Measurements from ENCODE around the gene SQOR.
A peak's percentile ranks its signal among the peaks of the same experiment; 100 is the strongest.

Gene SQOR

DNA sequence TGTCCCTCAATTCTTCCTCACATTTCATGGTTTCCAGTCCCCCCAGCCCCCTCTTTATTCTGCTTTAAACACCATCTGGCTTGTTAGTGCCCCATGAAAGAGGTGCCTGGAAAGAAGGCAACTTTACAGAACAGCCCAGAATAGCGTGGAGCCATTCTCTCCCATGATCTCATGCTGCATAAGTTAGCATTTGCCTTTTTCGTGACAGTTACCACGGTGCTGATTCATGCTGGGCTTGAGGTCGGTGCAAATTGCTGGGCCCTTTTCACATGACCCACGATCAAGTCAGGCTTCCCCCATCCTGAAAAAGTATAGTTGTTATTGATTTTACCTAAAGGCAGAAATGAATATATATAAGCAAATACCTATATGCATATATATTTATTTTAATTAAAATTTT, 29.6 kb downstream of the SQOR start:
- no peak for DNase-seq

DNA sequence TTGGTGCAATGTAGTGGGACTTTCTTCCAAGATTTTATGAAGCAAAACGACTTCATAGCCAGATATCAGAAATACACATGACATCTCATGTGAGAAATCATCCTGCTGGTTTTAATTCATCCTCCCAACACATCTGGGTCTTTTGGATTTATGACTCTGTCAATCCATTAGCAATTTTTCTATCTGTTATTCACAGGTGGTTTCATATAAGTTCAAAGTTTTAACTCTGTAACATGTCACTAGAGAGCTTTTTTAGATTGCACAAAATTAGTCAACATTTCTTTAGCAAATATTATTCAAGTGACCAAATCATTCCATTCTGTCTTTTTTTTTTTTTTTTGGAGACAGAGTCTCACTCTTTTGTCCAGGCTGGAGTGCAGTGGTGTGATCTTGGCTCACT, 30.4 kb downstream of the SQOR start:
- no peak for DNase-seq

DNA sequence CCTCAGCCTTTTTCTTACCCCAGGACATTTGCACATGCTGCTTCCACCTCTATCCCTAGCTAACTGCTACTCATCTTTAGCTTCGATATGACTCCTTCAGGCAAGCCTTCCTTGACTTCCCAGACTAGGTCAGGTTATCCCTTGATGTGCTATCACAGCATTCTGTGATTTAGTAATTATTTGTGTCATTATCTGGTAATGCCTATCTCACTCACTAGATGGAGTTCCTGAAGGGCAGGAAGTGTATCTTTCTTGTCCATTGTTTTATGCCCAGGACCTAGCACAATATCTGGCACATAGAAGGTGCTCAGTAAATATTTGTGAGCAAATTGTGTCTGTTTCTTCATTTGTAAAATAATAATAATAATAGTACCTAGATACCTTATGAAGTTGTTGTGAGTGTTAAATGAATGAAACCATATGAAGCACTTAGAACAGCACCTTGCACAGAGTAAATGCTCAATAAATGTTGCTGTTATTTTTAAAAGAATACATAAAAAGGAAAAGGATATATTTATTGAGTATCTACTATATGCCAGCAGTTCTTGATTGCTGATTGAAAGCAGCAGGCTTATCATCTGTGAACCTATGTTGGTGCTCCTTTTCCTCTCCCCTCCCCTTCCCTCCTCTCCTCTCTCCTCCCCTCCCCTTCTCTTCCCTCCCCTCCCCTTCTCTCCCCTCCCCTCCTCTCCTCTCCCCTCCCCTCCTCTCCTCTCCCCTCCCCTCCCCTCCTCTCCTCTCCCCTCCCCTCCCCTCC, 31.5 kb downstream of the SQOR start:
- DNase-seq, result no peak

DNA sequence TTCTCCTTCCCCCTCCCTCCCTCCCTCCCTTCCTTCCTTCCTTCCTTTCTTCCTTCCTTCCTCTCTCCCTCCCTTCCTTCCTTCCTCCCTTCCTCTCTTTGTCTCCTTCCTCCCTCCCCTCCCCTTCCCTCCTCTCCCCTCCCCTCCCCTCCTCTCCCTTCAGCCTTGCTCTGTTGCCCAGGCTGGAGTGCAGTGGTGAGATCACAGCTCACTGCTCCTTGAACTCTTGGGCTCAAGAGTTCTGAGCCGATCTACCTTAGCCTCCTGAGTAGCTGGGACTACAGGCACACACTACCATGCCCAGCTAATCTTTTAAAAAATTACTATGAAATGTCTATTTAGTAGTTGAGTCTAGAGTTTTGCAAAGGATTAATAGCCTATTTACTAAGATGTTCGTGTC, 32.2 kb downstream of the SQOR start:
- DNase-seq, result no peak

DNA sequence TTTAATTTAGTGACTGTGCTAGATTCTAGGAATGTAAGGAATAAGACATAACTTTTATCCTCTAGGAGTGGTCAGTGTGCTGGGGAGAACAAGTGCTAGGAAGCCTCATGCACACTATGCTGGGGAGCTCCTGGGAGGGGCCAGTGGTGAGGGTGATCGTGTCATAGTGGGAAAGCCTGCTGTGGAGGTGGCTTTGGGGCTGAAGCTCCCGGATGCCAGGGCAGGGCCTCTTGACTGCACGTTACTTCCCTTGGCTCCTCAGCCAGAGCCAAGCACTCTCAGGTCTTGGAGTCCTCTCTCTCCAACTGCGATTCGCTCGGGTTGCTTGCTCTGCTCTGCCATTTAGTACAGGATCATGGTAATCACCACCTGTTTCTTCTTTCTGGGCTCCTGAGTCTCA, 33.6 kb downstream of the SQOR start:
- DNase-seq, result no peak

DNA sequence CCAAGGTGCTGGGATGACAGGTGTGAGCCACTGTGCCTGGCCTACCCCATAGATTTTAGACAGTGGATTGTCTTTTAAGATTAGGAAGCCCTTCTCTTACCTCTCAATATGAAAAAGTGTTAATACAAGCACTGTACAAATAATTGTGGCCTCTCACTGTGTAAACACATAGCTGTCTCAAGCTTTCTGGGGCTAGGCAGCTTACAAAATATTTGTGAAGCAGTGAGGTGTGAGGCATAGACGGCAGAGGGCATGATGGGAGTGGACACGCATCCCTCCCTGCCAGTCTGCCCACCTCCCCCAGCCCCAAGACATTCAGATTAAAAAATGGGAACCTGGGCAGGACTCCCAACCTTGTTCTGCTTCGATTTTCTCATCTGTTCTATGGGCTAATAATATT, 34.6 kb downstream of the SQOR start:
- no peak for DNase-seq

DNA sequence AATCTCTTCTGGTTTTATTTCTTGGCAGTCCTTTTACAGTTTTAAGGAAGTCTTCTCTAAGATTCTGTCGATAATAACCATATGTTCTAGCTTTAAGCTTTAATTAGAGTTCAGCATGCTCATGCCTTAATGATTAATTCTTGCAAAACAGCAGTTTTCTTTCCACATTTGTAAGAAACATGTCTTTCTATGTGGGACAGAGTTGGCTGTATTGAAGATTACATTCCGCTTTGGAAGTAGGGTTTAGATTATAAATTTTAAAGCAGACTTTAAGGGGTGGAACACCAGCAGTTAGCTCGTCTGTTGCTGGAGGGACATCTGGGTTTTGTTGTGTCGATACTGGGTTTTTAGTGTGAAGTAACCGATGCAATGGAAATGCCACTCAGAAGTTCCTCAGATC, 35.3 kb downstream of the SQOR start:
- DNase-seq, result no peak

DNA sequence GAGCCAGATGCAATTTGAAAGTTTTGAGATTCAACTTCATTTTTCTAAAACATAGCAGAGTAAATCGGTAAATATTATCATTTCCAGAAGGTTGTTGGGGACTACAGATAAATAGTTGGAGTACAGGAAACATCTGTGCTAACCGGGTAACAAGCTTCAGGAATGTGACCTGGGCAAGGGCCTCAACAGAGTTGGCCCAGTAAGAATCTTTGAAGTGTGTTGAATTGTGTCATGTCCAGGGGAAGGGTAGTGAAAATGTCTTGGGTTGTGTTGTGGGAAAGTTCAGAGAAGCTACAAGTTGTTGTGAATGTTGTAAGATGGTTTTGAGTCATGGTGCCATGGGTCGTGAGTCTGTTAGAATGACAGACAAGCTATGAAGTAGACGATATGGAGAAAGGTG, 35.7 kb downstream of the SQOR start:
- no peak for DNase-seq

DNA sequence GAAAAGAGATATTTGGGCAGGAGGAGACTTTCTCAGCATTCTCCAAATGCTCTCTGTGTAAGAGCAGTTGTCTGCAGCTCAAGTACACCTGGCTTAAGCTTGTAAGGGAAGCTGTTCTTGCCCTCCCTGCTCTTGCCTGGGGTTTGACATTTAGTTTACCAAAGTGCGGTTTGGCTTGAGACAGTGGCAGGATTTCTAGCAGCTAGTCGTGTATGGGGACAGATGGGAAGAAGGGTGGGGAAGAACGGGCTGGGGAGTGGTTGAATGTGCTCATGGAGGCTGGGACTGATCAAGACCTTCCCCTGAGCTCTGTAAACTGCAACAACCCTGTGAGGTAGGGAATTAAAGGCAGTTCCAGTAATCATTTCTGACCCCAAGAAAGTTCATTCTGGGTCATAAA, 39.8 kb downstream of the SQOR start:
- DNase-seq, result no peak

DNA sequence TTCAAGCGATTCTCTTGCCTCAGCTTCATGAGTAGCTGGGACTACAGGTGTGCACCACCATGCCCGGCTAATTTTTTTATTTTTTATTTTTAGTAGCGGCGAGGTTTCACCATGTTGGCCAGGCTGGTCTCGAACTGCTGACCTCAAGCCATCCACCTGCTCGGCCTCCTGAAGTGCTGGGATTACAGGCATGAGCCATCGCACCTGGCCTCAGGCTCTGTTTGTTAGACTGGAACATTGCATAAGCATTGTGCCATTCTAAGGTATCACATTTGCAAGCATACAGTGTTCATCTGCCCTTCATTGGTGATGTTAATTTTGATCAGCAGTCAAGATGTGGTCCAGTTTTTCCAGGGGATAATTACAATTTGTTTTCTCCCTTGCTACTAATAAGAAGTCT, 43.0 kb downstream of the SQOR start:
- DNase-seq, result no peak

DNA sequence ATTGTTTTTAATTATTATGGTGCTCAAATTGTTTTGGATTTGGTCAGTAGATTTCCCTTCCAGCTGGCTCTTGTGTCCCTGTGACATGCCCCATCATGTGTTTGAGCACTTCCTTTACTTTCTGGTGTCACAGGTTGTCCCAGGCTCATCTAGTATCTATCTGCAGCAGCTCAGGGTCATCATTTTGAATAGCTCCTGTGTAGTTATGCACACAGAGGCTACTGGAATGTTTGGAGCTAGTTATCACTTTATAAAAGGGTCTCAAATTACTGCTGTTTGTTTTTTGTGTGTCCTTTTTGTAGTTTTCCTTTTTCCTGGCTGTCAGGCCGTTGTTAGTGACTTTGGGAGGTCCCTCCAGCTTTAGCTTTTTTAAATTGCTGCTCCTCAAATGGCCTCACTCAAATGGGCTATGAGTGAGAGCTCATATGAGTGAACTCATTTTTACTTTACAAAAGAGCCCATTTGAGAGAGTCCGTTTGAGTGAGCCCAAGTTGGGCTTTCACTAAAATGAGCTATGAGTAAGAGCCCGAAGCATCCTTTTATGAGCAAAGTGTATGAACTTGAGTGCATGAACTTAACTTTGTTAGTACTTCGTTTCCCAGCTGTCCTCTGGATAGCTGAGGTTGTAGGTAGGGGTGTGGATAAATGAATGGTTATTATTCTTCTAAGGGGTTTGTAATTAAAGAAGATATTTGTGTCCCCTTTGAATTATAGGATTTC, 43.8 kb downstream of the SQOR start:
- no peak for DNase-seq

DNA sequence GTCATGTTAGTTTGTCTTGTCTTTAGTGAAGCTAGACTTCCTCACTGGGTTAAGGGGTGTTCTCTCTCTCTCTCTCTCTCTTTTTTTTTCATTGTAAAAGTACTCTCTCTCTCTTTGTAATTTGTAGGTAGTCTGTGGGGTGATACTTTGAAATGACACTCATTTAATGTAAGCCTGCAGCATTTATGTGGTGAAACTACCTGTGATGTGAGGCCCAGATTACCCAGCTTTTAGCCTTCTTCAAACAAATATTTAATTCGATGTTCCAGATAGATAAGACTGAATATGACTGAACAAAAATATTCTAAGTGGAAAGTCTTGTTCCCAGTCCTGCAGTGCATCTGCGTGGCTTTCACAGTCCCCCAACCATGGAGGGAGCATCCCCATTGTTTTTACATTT, 49.7 kb downstream of the SQOR start:
- DNase-seq, result no peak

DNA sequence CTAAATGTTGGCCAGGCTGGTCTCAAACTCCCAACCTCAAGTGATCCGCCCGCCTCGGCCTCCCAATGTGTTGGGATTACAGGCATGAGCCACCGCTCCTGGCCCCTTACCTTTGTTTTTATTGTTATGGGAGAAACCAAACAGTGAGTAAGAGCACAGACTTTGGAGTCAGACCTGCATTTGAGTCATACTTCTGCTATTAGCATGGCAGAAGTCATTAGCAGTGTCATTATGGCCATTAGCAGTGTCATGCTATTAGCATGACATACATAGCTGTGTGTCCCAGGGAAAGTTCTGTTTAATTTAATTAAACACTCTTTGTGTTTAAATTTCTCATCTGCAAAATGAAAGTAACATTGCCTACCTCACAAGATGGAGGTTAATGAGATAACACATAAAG, 54.8 kb downstream of the SQOR start:
- no peak for DNase-seq

DNA sequence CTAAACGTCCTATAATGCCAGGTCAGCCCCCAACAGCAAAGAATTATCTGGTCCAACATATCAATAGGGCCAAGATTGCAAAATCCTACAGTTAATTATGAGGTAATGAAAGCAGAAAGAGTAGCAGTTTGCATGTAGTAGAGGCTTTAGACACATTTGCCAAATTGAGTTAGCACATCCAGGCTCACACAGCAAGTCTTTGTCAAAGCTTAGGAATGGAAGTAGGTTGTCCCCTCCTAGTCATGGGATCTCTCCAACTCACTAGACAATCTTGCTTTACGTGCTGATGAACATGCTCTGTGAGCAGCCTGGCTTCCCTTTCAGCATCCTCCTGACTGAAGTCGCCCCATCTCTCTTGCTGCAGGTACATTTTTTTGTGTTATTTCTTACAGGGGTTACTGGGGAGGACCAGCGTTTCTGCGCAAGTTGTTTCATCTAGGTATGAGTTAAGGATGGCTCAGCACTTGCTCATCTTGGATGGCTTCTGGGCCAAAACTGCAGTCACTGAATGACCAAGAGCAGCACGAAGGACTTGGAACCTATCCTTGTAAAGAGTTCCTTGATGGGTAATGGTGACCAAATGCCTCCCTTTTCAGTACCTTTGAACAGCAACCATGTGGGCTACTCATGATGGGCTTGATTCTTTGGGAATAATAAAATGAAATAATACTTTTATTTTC, 55.9 kb downstream of the SQOR start:
- DNase-seq, result no peak

DNA sequence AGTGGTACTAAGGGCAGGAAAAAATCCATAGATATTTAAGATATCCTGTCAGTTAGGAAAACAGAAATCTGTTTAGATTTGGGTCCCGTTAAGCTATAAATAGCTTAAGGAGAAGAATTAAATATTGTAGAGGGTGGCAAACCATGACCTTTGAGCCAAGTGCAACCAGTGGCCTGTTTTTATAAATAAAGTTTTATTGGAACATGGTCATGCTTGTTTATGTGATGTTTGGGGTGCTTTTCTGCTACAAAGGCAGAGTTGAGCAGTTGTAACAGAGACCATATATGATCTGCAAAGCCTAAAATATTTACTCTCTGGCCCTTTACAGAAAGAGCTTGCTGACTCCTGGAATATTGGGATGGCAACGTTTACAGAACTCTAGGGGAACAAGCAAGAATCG, 66.3 kb downstream of the SQOR start:
- DNase-seq, result no peak

DNA sequence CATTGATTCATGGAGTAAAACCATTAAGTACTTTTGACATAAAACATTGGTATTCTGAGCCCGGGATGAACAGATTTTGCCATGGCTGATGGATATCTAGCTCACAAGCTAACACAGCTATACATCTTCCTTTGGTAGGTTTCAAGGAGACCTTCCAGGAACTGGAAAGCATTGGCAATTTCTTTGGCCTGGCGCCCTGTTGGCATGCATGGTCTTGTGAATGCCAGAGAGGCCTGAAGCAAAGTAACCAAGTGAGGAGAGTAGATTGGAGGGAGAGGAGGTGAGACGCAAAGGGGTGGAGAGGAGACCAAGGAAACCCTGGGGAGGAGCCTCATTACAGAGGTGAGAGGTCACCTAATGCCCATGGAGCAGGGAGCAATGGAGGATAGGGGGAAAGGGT, 67.2 kb downstream of the SQOR start:
- DNase-seq, result no peak

DNA sequence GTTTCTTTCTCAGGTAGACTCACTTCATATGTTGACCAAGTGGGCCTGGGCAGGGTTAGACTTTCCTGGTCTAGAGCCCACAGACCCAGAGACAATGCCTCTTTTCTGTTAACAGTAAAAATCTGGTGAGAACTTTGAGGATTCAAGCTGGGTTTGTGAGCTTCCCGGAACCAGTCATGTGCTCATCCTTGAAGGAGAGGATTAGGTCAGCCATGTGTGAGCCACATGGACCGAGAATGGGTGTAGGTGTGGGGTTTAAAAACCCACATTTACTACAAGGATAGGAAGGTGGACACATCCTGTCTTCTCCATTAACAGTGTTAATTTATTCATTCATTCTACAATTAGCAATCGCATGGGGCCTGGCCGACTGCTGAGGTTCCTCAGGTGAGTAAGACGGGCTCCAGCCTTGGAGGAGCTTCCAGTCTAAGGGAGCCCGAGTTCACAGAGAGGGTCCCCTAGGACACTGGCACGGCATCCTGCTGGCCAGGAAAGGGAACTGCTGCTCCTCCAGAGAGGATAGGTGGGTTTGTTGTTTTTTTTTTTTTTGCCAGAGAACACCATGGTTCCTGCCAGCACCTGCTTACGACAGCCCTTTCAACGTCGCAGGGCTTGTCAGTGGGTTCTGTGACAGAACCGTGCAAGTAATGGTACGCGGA, 69.0 kb downstream of the SQOR start:
- no peak for DNase-seq

DNA sequence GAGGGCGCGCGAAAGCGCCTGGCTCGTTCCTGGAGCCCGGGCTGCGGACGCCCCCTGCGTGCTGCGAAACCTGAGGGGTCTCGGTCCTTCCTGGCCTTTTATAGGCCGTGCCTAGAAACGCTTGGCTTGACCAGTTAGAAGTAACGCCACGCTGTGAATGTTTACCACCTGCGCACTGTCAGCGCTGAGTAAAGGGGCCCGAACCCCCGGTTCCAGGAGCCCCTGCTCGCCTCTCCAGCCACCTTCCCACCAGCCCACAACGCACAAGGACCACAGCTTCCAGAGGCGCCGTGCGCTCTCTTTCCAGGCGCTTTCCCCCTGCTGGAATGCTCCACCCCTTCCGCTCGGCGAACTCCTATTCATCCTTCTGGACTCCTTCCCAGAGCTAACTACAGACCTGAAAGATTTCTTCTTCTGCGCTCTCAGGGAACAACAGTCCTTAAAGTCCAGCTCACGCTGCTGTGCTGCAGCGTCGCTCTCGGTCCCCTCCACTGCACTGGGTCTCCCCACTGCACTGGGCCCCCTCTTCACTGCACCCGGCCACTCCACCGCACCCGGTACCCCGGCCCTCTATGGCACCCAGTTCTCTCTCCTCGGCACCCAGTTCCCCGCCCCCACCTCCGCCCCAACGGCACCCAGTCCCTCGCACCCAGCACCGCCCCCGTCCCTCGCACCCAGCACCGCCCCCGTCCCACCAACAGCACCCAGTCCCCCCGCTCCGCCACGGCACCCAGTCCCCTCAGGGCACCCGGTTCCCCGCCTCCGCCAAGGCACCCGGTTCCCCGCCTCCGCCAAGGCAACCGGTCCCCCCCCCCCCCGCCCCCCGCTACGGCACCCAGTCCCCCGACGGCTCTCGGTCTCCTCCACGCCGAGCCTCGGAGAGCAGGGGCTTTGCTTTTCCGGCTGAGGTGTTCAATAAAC, 69.8 kb downstream of the SQOR start:
- DNase-seq, result no peak

DNA sequence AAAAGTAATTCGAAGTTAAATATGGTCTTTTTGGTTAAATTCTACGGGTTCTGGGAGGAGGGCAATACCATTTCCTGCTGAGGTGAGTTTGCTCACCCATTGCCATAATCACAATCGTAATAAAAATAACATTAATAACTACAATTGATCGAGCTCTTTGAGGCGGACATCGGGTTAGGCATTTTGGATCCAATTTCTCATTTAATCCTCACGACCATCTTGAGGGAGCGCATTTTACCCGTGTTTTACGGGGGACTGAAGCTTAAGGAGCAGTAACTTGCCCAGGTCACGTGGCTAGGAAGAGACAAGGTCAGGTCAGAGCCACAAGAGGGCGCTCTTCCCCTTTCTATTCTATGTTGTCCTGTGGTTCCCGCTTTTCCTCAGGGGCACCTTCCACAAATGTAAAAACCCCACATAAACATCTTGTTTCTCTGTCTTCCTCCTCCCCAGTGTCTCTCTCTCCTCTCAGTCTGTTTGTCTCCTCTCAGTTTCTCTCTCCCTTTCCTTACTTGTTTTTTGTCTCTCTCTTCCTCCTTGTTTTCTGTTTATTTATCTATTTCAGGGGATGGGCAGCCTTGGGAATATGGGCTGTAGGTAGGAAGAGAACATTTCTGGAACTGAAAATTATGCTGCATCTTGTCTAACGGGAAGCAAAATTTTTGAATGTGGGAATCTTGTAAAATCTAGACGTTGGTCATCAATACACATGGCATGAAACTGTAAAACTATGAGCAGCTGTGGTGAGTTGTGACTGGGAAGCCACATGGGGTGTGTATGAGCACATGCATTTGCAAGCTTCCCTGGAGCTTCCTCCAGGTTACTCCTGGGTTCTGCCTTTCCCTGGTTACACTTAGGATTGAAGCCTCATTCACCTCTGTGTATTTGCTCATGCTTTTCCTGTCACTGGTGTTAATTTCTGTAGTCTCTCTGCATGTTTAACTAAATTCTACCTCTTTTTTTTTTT, 71.0 kb downstream of the SQOR start:
- DNase-seq, result peak; percentile 84

DNA sequence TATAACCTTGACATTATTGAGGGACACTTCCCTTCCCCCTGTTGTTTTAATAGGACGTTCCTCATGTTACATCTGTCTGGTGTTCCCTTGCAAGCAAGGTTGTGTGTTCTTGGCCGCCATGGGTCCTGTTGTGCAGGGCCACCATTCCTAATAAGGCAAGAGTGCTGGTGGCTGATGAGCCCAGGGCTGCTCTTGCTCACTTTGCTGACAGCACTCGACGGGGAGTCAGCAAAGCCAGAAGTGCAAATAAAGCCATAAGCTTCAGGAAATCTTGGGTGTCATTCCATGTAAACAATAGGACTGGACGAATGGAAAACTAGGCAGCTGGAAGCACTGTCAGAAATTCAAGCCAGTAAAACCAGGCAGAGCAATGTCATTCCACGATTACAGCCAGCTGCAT, 75.8 kb downstream of the SQOR start:
- DNase-seq, result no peak

All from NCI-H524 treated with DMSO at 0.1 percent for 48 hours (cell line).